SU-DHL-6 (cell line): Measurements from ENCODE around the gene CDH23.

Source experiments
- H2AFZ ChIP-seq: fragments of 200-600 bp; sonication (generic); 2 replicates; pipeline ENCODE4 v1.6.1; 2014; ENCODE audit warnings: low read depth, mild to moderate bottlenecking, moderate library complexity, mixed read lengths, antibody characterized with exemption, low read length; ENCODE audit not compliant: severe bottlenecking
- H3F3A ChIP-seq: fragments of 200-600 bp; shearing (Covaris generic); 2 replicates; pipeline ENCODE4 v1.6.0; 2016; ENCODE audit warnings: antibody characterized with exemption, mild to moderate bottlenecking; ENCODE audit not compliant: insufficient read depth
- H3K27ac ChIP-seq: fragments of 200-600 bp; sonication (generic); 2 replicates; pipeline ENCODE4 v1.5.1; 2016; ENCODE audit warnings: low read depth, mild to moderate bottlenecking, low read length, moderate library complexity, mixed read lengths
- H3K27me3 ChIP-seq: fragments of 200-600 bp; sonication (generic), shearing (Covaris generic); 2 replicates; pipeline ENCODE4 v1.6.0; 2014; ENCODE audit warnings: mild to moderate bottlenecking, low read length
- H3K36me3 ChIP-seq: fragments of 200-600 bp; sonication (generic); 2 replicates; pipeline ENCODE4 v1.6.1; 2014; ENCODE audit warnings: mild to moderate bottlenecking, low read length, mixed read lengths
- H3K4me2 ChIP-seq: fragments of 300-600, 200-600 bp; shearing (Covaris generic), sonication (generic); 2 replicates; pipeline ENCODE4 v1.6.0; 2014; ENCODE audit warnings: low read length, low read depth, mild to moderate bottlenecking; ENCODE audit not compliant: poor library complexity, severe bottlenecking
- H3K4me3 ChIP-seq: fragments of 200-600 bp; sonication (generic); 2 replicates; pipeline ENCODE4 v1.5.1; 2014; ENCODE audit warnings: antibody characterized with exemption, low read length, mild to moderate bottlenecking, mixed read lengths; ENCODE audit not compliant: insufficient read depth, poor library complexity, severe bottlenecking
- H3K79me2 ChIP-seq: fragments of 200-600 bp; sonication (generic); 2 replicates; pipeline ENCODE4 v1.6.1; 2014; ENCODE audit warnings: mild to moderate bottlenecking, low read length, moderate library complexity; ENCODE audit not compliant: insufficient read depth
- H3K9ac ChIP-seq: fragments of 200-600 bp; sonication (generic); 2 replicates; pipeline ENCODE4 v1.7.0; 2014; ENCODE audit warnings: mild to moderate bottlenecking, low read length
- H3K9me2 ChIP-seq: fragments of 200-600 bp; sonication (generic); replicated peaks from 2 replicates; pipeline ENCODE4 v1.6.1; 2014; ENCODE audit warnings: low read length; ENCODE audit not compliant: insufficient read depth
- H3K9me3 ChIP-seq: fragments of 200-600 bp; sonication (generic); 2 replicates; pipeline ENCODE4 v1.6.1; 2014; ENCODE audit warnings: low read length, mixed read lengths; ENCODE audit not compliant: insufficient read depth
- H4K20me1 ChIP-seq: fragments of 200-600 bp; sonication (generic); 2 replicates; pipeline ENCODE4 v1.6.1; 2014; ENCODE audit warnings: low read depth, mild to moderate bottlenecking, antibody characterized with exemption, low read length, moderate library complexity, mixed read lengths
- CTCF ChIP-seq: fragments of 200-600 bp; sonication (generic); IDR thresholded peaks from one replicate; pipeline ENCODE4 v1.5.1; 2017; ENCODE audit warnings: antibody characterized with exemption, mild to moderate bottlenecking, low read length, moderate library complexity; ENCODE audit not compliant: insufficient read depth, poor library complexity, severe bottlenecking
- EZH2phosphoT487 ChIP-seq: fragments of 200-600 bp; sonication (generic), shearing (Covaris generic); conservative IDR thresholded peaks from 2 replicates; pipeline ENCODE4 v1.6.1; 2018; ENCODE audit warnings: mild to moderate bottlenecking, antibody characterized with exemption, low read length, moderate library complexity, mixed read lengths

CDH23 gene

GRCh38 chr10:71439670-71440425, 43.1 kb downstream of the CDH23 start:
- Histone ChIP-seq H4K20me1 (no peaks in the 10 kb centered on the region), H3K27ac (no peak overlapping the region), H2AFZ (no peak overlapping the region), H3K9me2 (no peaks in the 10 kb centered on the region), H3F3A (no peaks in the 10 kb centered on the region), H3K9ac (no peak overlapping the region), H3K9me3 (no peaks in the 10 kb centered on the region), H3K4me2 (no peak overlapping the region), H3K27me3 (no peaks in the 10 kb centered on the region), H3K4me3 (no peak overlapping the region), H3K36me3 (no peaks in the 10 kb centered on the region), H3K79me2 (no peaks in the 10 kb centered on the region)
- TF ChIP-seq CTCF (no peak), EZH2phosphoT487 (no peak)

DNA sequence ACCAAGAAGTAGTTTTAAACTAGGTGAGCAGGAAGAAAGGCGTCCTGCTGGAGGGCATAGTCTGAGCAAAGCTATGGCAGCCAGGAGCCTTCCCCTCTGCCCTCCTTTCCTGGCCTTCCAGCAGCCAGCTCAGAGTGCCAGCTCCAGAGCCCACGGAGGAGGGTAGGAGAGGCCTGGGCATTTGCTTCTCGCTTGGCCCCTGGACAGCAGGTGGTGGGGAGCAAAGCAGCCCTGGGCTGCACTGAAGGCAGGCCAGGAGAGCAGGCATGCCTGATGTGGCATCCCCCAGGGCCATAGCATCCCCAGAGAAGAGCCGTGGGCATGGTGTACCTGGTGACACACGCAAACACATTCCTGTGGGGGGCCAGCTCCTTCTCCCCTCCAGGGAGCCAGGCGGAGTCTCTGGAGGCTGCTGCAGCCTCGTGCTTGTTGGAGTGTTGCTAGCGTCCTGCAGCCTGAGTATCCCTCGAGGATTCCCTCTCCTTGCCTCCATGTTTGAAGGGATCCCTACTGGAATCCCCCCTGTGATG, 43.9 kb downstream of the CDH23 start:
- Histone ChIP-seq H3K36me3 (no peaks in the 10 kb centered on the region), H3K9me2 (no peaks in the 10 kb centered on the region), H3K27me3 (no peaks in the 10 kb centered on the region), H3K4me3 (no peak overlapping the region), H3F3A (no peaks in the 10 kb centered on the region), H4K20me1 (no peaks in the 10 kb centered on the region), H2AFZ (no peak overlapping the region), H3K9me3 (no peaks in the 10 kb centered on the region), H3K4me2 (no peak overlapping the region), H3K9ac (no peak overlapping the region), H3K79me2 (no peaks in the 10 kb centered on the region), H3K27ac (no peak overlapping the region)
- no peak for TF ChIP-seq CTCF
- no peak for TF ChIP-seq EZH2phosphoT487

GRCh38 chr10:71442000-71442399, 45.3 kb downstream of the CDH23 start:
- no peaks in the 10 kb centered on the region for H3K79me2 ChIP-seq
- no peaks in the 10 kb centered on the region for H3F3A ChIP-seq
- H3K36me3 ChIP-seq: no peaks in the 10 kb centered on the region
- H3K4me2 ChIP-seq: no peak overlapping the region
- no peak overlapping the region for H3K9ac ChIP-seq
- TF ChIP-seq CTCF: no peak
- no peak for TF ChIP-seq EZH2phosphoT487
- H4K20me1 ChIP-seq: no peaks in the 10 kb centered on the region
- H3K27ac ChIP-seq: no peak overlapping the region
- H3K4me3 ChIP-seq: no peak overlapping the region
- H2AFZ ChIP-seq: no peak overlapping the region
- no peaks in the 10 kb centered on the region for H3K9me2 ChIP-seq
- no peaks in the 10 kb centered on the region for H3K9me3 ChIP-seq
- no peaks in the 10 kb centered on the region for H3K27me3 ChIP-seq
